GM19099 (cell line): ENCODE measurements around the gene SPON1.

Experiments
- POLR2A ChIP-seq: IDR thresholded peaks from 3 replicates; pipeline ENCODE4 v1.6.1; 2011; ENCODE audit warnings: low read depth; ENCODE audit not compliant: insufficient read length; ENCODE audit errors: extremely low read depth

The SPON1 gene

GRCh38 chr11:14309425-14310192 lies 347.1 kb downstream of the SPON1 start:
- no peak for TF ChIP-seq POLR2A

- no peak for TF ChIP-seq POLR2A
Measured at GRCh38 chr11:14310679-14311078, 348.2 kb downstream of the SPON1 start.

- no peak for TF ChIP-seq POLR2A
Measured at GRCh38 chr11:14312736-14313438, 350.4 kb downstream of the SPON1 start.

DNA sequence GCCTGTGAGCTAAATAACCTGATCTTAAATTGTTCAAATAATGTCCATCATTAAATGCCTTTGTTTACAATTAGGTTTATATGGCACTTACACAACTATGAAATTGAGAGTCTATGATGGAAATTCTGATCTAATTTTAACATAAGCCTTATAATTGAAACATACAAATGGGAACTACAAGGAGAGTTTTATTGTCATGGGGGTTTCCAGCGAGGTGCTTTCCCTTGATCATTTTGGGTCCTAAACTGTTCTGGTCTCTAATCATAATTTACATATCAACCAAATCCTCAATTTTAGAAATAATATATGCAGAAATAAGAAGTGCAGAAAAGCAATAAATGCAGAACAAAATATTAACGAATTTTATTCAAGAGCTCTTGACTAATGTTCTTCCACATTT lies 351.6 kb downstream of the SPON1 start:
- no peak for TF ChIP-seq POLR2A

- TF ChIP-seq POLR2A, result no peak
Measured at GRCh38 chr11:14315130-14315529, 352.6 kb downstream of the SPON1 start.
